Osteoblast (primary cell): ENCODE data around the gene GRIN2A. TPM values are rescaled to one million over a fixed set of nuclear protein-coding genes. Genes with fewer than 3 reads are reported as not detected.

Experiments
- DNase-seq: peaks from one replicate; pipeline ENCODE4 v3.0.0; 2011; ENCODE audit warnings: low spot score, mixed read lengths; ENCODE audit not compliant: insufficient read length; ENCODE audit errors: missing footprints
- H2AFZ ChIP-seq: 2 replicates; pipeline ENCODE4 v1.6.0; 2011; ENCODE audit warnings: mild to moderate bottlenecking, low read length
- H3K27ac ChIP-seq: 2 replicates; pipeline ENCODE4 v1.5.1; 2011; ENCODE audit warnings: mild to moderate bottlenecking, low read depth, low read length, moderate library complexity
- H3K27me3 ChIP-seq: 2 replicates; pipeline ENCODE4 v1.6.0; 2012; ENCODE audit warnings: mild to moderate bottlenecking, control low read depth, inconsistent platforms, low read length, moderate library complexity; ENCODE audit not compliant: insufficient read depth
- H3K36me3 ChIP-seq: 2 replicates; pipeline ENCODE4 v1.5.1; 2011; ENCODE audit warnings: mild to moderate bottlenecking, low read length, control low read depth, moderate library complexity; ENCODE audit not compliant: insufficient read depth
- H3K4me1 ChIP-seq: 2 replicates; pipeline ENCODE4 v1.5.1; 2011; ENCODE audit warnings: mild to moderate bottlenecking, low read length, control low read depth, moderate library complexity; ENCODE audit not compliant: insufficient read depth
- H3K4me2 ChIP-seq: 2 replicates; pipeline ENCODE4 v1.6.0; 2011; ENCODE audit warnings: mild to moderate bottlenecking, low read length; ENCODE audit not compliant: insufficient read depth
- H3K4me3 ChIP-seq: fragments of 200-600 bp; sonication (generic); 3 replicates; pipeline ENCODE4 v1.5.1; 2012; ENCODE audit warnings: mild to moderate bottlenecking, low read length, inconsistent platforms; ENCODE audit not compliant: insufficient read depth
- H3K79me2 ChIP-seq: 2 replicates; pipeline ENCODE4 v1.6.0; 2012; ENCODE audit warnings: mild to moderate bottlenecking, low read length, control low read depth, inconsistent platforms; ENCODE audit not compliant: insufficient read depth
- H3K9me3 ChIP-seq: 2 replicates; pipeline ENCODE4 v1.5.1; 2011; ENCODE audit warnings: low read depth, low read length, control low read depth
- H4K20me1 ChIP-seq: 2 replicates; pipeline ENCODE4 v1.6.0; 2012; ENCODE audit warnings: mild to moderate bottlenecking, low read length, control low read depth; ENCODE audit not compliant: insufficient read depth
- total RNA-seq: library from RNA; depleted of rRNA; stranded (reverse); fragments of >200 nt; gene quantifications from 2 replicates; pipeline ENCODE4 v1.2.3, GENCODE V29; 2012
- TF ChIP-seq, protein P1 (sequence below): IDR thresholded peaks from 2 replicates; pipeline ENCODE4 v1.5.1; 2011; ENCODE audit warnings: mild to moderate bottlenecking, low read depth, low read length, moderate library complexity; ENCODE audit errors: extremely low read depth

Gene GRIN2A
- total RNA-seq, 1 donor: 0.72 TPM

DNA sequence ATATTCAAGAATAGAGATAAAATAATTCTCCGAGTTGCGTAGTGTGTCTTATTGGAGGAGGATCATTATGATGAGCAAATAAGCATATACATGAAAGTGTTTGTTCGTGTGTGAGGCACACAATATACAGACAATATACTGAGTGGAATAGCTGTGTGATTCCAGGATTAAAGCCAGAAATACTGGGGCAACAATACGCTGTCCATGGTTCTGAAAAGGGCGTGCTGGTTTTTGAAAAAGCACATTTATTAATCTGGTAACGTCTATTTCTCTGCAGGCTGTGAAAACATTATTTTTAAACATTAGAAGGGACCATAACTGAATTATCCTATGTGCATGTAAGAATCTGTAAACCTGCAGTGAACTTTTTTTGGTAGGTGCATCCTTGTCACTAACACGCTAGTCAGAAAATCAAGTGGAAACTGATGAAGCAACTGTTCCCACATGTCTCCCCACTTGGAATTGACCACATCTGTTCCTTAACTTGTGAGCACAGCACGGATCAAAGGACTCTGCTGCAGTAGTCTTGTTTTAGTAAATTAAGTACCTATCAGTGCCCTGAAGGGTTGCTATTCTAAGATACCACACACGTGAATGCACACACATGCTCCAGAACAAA is 346.0 kb downstream of the GRIN2A start:
- H3K4me3 ChIP-seq: no peak overlapping the region
- TF ChIP-seq, protein P1, sequence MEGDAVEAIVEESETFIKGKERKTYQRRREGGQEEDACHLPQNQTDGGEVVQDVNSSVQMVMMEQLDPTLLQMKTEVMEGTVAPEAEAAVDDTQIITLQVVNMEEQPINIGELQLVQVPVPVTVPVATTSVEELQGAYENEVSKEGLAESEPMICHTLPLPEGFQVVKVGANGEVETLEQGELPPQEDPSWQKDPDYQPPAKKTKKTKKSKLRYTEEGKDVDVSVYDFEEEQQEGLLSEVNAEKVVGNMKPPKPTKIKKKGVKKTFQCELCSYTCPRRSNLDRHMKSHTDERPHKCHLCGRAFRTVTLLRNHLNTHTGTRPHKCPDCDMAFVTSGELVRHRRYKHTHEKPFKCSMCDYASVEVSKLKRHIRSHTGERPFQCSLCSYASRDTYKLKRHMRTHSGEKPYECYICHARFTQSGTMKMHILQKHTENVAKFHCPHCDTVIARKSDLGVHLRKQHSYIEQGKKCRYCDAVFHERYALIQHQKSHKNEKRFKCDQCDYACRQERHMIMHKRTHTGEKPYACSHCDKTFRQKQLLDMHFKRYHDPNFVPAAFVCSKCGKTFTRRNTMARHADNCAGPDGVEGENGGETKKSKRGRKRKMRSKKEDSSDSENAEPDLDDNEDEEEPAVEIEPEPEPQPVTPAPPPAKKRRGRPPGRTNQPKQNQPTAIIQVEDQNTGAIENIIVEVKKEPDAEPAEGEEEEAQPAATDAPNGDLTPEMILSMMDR: no peak
- H3K79me2 ChIP-seq: no peaks in the 10 kb centered on the region
- peak; percentile 51 for DNase-seq
- no peaks in the 10 kb centered on the region for H3K4me1 ChIP-seq
- H3K27ac ChIP-seq: no peak overlapping the region
- H2AFZ ChIP-seq: no peak overlapping the region
- no peak overlapping the region for H3K4me2 ChIP-seq
- H3K9me3 ChIP-seq: no peaks in the 10 kb centered on the region
- no peaks in the 10 kb centered on the region for H4K20me1 ChIP-seq
- no peaks in the 10 kb centered on the region for H3K27me3 ChIP-seq
- no peaks in the 10 kb centered on the region for H3K36me3 ChIP-seq

DNA sequence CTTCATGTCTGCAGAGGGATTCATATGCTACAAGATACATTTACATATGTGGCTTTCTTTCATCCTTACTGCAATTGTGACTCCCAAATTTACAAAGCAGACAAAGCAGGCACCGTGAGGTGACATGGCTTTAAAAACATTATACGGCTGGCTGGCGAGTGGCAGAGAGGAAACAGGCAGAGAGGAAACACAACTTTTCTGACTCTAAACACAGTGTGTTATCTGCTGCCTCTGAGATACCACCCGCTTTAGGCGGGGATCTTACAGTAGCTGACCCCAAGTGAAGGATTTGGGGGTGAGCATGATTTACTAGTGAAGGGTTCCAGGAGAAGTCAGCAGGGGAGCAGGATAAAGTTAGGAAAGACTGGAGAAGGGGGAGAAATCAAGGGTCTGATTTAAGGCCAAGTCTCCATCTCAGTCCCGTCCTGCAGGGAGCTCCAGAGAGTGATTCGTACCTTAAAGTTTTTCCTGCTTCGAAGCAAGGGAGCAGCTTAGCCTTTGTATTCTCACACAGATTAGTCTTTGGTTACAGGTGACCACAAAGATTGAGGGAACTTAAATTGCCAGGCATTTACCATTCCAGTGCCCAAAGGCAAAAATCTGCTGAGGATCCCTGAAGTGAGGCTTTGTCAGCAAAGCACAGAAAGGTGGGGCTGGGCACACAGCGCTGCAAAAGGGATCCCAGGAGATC is 355.0 kb downstream of the GRIN2A start:
- no peak overlapping the region for H2AFZ ChIP-seq
- no peak overlapping the region for H3K4me2 ChIP-seq
- no peaks in the 10 kb centered on the region for H3K36me3 ChIP-seq
- H3K9me3 ChIP-seq: no peaks in the 10 kb centered on the region
- no peaks in the 10 kb centered on the region for H3K4me1 ChIP-seq
- H3K79me2 ChIP-seq: no peaks in the 10 kb centered on the region
- H3K27ac ChIP-seq: no peak overlapping the region
- DNase-seq: no peak
- no peak overlapping the region for H3K4me3 ChIP-seq
- TF ChIP-seq, protein P1: no peak
- H4K20me1 ChIP-seq: no peaks in the 10 kb centered on the region
- H3K27me3 ChIP-seq: no peaks in the 10 kb centered on the region

DNA sequence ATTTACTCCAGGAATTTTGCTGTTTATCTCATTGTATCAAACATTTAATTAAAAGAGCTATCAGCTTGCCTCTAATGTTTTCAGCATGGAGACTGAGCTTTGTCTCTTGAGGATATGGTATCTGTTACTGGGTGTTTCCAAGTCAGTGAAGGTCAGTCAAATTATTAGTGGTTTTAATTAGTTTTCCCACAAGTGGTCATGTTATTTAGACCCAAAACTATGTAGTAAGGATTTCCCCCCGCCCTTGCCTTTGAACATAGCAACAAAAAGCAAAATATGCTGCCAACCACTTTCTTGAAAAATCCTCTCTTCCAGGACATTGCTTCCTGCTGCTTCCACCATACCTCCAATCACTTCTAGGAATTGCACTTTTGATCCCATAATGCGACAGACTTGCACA is 355.6 kb downstream of the GRIN2A start:
- Histone ChIP-seq H4K20me1 (no peaks in the 10 kb centered on the region), H3K9me3 (no peaks in the 10 kb centered on the region), H3K4me2 (no peak overlapping the region)

More for the DNA sequence above, 355.6 kb downstream of the GRIN2A start:
- TF ChIP-seq, protein P1: no peak
- H3K27me3 ChIP-seq: no peaks in the 10 kb centered on the region
- no peak for DNase-seq
- no peaks in the 10 kb centered on the region for H3K4me1 ChIP-seq
- no peaks in the 10 kb centered on the region for H3K79me2 ChIP-seq
- no peak overlapping the region for H3K4me3 ChIP-seq
- H3K36me3 ChIP-seq: no peaks in the 10 kb centered on the region
- no peak overlapping the region for H3K27ac ChIP-seq
- H2AFZ ChIP-seq: no peak overlapping the region
